GM12872 (cell line): ENCODE results near the gene SENP7.

Experiments
- CTCF ChIP-seq: IDR thresholded peaks from 3 replicates; pipeline ENCODE4 v1.5.1; 2011; ENCODE audit warnings: low read depth, mild to moderate bottlenecking, low read length, moderate library complexity; ENCODE audit not compliant: insufficient read depth

The SENP7 gene

GRCh38 chr3:101377209-101377608, 135.8 kb downstream of the SENP7 start:
- TF ChIP-seq CTCF = no peak

DNA sequence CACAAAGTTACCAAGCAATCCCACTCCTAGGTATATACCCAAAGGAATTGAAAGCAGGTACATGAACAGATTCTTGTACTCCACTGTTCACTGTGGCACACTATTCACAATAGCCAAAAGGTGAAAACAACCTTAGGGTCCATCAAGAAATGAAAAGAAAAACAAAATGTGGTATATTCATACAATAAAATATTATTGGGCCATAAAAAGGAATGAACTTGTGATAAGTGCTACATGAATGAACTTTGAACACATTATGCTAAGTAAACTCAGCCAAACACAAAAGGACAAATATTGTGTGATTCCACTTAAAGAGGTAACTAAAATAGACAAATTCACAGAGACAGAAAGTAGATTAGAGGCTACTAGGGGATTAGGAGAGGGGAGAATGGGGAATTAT, 137.4 kb downstream of the SENP7 start:
- TF ChIP-seq CTCF = no peak

GRCh38 chr3:101362406-101362805, 150.6 kb downstream of the SENP7 start:
- TF ChIP-seq CTCF = no peak

GRCh38 chr3:101351829-101352228, 161.2 kb downstream of the SENP7 start:
- no peak for TF ChIP-seq CTCF

DNA sequence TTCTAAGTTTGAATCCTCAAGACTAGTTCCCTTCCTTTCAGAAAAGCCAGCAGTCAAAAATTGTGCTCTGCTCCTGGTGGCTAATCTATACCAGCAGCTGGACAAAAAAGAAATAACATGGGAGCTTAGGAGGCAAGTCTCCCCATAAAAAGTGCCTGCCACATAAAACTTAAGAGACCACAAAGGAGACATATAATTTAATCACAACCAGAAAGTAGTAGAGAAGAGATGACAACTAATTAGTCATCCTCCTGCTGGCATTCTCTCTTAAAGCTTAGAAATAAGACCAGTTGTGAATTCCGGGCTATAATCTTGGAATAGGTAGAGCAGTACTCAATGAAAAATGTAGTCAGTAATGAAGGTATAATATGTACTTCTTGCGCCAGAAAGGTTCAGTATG, 172.4 kb downstream of the SENP7 start:
- no peak for TF ChIP-seq CTCF

- TF ChIP-seq CTCF = no peak
Observed at GRCh38 chr3:101333883-101334282, 179.1 kb downstream of the SENP7 start.

- TF ChIP-seq CTCF = no peak
Observed at GRCh38 chr3:101329016-101329673, 183.9 kb downstream of the SENP7 start.
